ENCODE data around the gene ZFP36L1.

- no peak for TF ChIP-seq TCF7L2 (IDR thresholded peaks at IDR 0.05; ENCODE audit: borderline replicate concordance, extremely low read depth, insufficient read depth, insufficient read length)
- no peak for TF ChIP-seq CTCF (IDR thresholded peaks at IDR 0.05 in 2 of 3, conservative IDR thresholded peaks at IDR 0.05 in 1 of 3; ENCODE audit: borderline replicate concordance in 1 of 3, insufficient read depth in 1 of 3, low read depth in 2 of 3, low read length in 2 of 3)
- no peak for TF ChIP-seq POLR2A (IDR thresholded peaks at IDR 0.05; ENCODE audit: borderline replicate concordance, extremely low read depth, insufficient read depth, insufficient read length)
- TF ChIP-seq EZH2 (IDR thresholded peaks at IDR 0.05) = no peak
- no peak for TF ChIP-seq REST (IDR thresholded peaks at IDR 0.05; ENCODE audit: low read depth)
- no peak for TF ChIP-seq POLR2AphosphoS5 (IDR thresholded peaks at IDR 0.05; ENCODE audit: low read depth, low read length)
- no peak for TF ChIP-seq ZNF274 (IDR thresholded peaks at IDR 0.05; ENCODE audit: low read depth, low read length)
- no peak for TF ChIP-seq EGR1 (IDR thresholded peaks at IDR 0.05; ENCODE audit: low read depth)
- no peak for TF ChIP-seq EZH2phosphoT487 (IDR thresholded peaks at IDR 0.05; ENCODE audit: borderline replicate concordance)
- TF ChIP-seq SP1 (IDR thresholded peaks at IDR 0.05; ENCODE audit: low read depth) = no peak
These were observed 8.8 kb upstream of the ZFP36L1 start for GRCh38 chr14:68801631-68802030.
